IMR-90 (cell line): ENCODE results near the gene MFN2.

Experiments
- CEBPB ChIP-seq: IDR thresholded peaks from 2 replicates; pipeline ENCODE4 v1.6.1; 2012; ENCODE audit warnings: low read depth, low read length, improper control_type of control experiment
- CHD1 ChIP-seq: IDR thresholded peaks from 2 replicates; pipeline ENCODE4 v1.6.1; 2012; ENCODE audit warnings: low read depth, low read length, improper control_type of control experiment
- CTCF ChIP-seq: conservative IDR thresholded peaks from 2 replicates; pipeline ENCODE4 v1.5.1; 2012; ENCODE audit warnings: mild to moderate bottlenecking, low read depth, low read length, improper control_type of control experiment
- FOS ChIP-seq: fragments of 150-350 bp; IDR thresholded peaks from 2 replicates; pipeline ENCODE4 v1.6.1; 2016; ENCODE audit warnings: low read depth, low read length
- MAFK ChIP-seq: IDR thresholded peaks from 2 replicates; pipeline ENCODE4 v1.6.1; 2012; ENCODE audit warnings: low read depth, low read length, improper control_type of control experiment
- MAZ ChIP-seq: IDR thresholded peaks from 2 replicates; pipeline ENCODE4 v1.6.1; 2012; ENCODE audit warnings: low read depth, mild to moderate bottlenecking, low read length, improper control_type of control experiment, moderate library complexity, borderline replicate concordance
- NFE2L2 ChIP-seq: fragments of 150-350 bp; IDR thresholded peaks from 2 replicates; pipeline ENCODE4 v1.6.1; 2016; ENCODE audit warnings: low read depth, mild to moderate bottlenecking, low read length
- POLR2A ChIP-seq: IDR thresholded peaks from 2 replicates; pipeline ENCODE4 v1.6.1; 2012; ENCODE audit warnings: mild to moderate bottlenecking, low read depth, low read length
- RCOR1 ChIP-seq: IDR thresholded peaks from 2 replicates; pipeline ENCODE4 v1.6.1; 2012; ENCODE audit warnings: mild to moderate bottlenecking, low read length, improper control_type of control experiment; ENCODE audit not compliant: insufficient replicate concordance

DNA sequence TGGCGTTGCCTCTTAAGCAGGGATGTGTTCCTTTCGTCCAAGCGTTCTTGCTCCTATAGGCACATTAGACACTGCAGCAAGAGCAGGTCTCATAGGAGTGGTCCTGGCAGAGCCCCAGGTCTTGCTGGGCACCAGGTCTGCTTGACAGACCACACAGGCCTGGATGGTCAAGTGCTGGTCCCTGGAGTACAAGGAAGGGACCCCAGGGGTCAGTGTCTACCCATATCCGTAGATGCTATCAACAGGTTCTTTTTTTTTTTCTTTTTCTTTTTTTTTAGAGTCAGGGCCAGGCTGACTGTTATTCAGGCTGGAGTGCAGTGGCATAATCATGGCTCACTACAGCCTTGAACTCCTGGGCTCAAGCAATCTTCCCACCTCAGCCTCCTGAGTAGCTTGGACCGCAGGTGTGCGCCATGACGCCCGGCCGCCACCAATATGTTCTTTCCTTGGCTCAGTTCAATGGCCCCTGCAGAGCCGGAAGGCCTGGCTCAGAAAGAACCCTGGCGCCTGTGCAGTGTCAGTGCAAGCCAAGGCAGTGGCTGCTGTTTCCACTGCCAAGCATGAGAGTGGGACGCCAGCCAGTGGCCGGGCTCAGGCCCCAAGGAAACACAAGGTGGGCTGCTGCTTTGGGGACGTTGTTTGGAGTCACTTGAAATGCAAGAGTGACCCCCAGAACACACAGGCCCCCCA lies 72.9 kb downstream of the MFN2 start:
- TF ChIP-seq CEBPB (no peak), CTCF (no peak), POLR2A (no peak), NFE2L2 (no peak), MAFK (no peak), FOS (no peak), RCOR1 (no peak), MAZ (no peak), CHD1 (no peak)
